CD14-positive monocyte (primary cell): ENCODE data around the gene C1QTNF1. TPM values are rescaled to one million over a fixed set of nuclear protein-coding genes. Genes with fewer than 3 reads are reported as not detected.

ENCODE experiments used
- DNase-seq, 3 donors: peaks; one replicate each; pipeline ENCODE4 v3.0.0-alpha.2; 2011 to 2022
- H2AFZ ChIP-seq: 2 replicates; pipeline ENCODE4 v1.6.0; 2012; ENCODE audit warnings: mild to moderate bottlenecking, low read depth, low read length, inconsistent platforms; ENCODE audit not compliant: insufficient read depth, poor library complexity, severe bottlenecking
- H3K27ac ChIP-seq, 2 donors: 1 replicate in 1 of 2; 2 replicates in 1 of 2; pipeline ENCODE4 v1.5.1; 2012 to 2013; ENCODE audit warnings: low read length in 2 of 2, control low read depth in 1 of 2, inconsistent platforms in 1 of 2, low read depth in 1 of 2, mild to moderate bottlenecking in 1 of 2
- H3K27me3 ChIP-seq, 2 donors: one replicate each; pipeline versions ENCODE4 v1.6.0 to v1.6.1; 2011 to 2013; ENCODE audit warnings: low read length in 2 of 2; ENCODE audit not compliant: control insufficient read depth in 2 of 2, insufficient read depth in 2 of 2
- H3K36me3 ChIP-seq, 2 donors: replicated peaks in 1 of 2; 1 replicate in 1 of 2; 2 replicates in 1 of 2; pipeline versions ENCODE4 v1.5.1 to v1.6.1; 2012 to 2013; ENCODE audit warnings: low read length in 2 of 2, control low read depth in 1 of 2, inconsistent platforms in 1 of 2, mild to moderate bottlenecking in 1 of 2; ENCODE audit not compliant: insufficient read depth in 2 of 2, control insufficient read depth in 1 of 2
- H3K4me1 ChIP-seq, 2 donors: 1 replicate in 1 of 2; 2 replicates in 1 of 2; pipeline versions ENCODE4 v1.5.1 to v1.6.1; 2012 to 2013; ENCODE audit warnings: low read length in 2 of 2, control low read depth in 1 of 2, inconsistent platforms in 1 of 2, mild to moderate bottlenecking in 1 of 2, moderate library complexity in 1 of 2; ENCODE audit not compliant: insufficient read depth in 2 of 2, control insufficient read depth in 1 of 2
- H3K4me2 ChIP-seq: replicated peaks from 2 replicates; pipeline ENCODE3; 2012; ENCODE audit warnings: low read length, moderate library complexity, mild to moderate bottlenecking; ENCODE audit not compliant: poor library complexity, severe bottlenecking; ENCODE audit errors: extremely low read depth
- H3K4me3 ChIP-seq, 3 experiments: fragments of 200-600 bp in 1 of 3; sonication (generic) in 1 of 3; replicated peaks in 1 of 3; 1 replicate in 2 of 3; 2 replicates in 1 of 3; pipeline ENCODE4 v1.5.1; 2011 to 2013; ENCODE audit warnings: low read length in 3 of 3, mild to moderate bottlenecking in 3 of 3, control low read depth in 2 of 3, low read depth in 2 of 3, inconsistent platforms in 1 of 3, moderate library complexity in 1 of 3
- H3K79me2 ChIP-seq: 2 replicates; pipeline ENCODE4 v1.6.0; 2012; ENCODE audit warnings: mild to moderate bottlenecking, control low read depth, inconsistent platforms, low read length, moderate library complexity; ENCODE audit not compliant: insufficient read depth
- H3K9ac ChIP-seq: 2 replicates; pipeline ENCODE4 v1.6.0; 2017; ENCODE audit warnings: low read length, mild to moderate bottlenecking; ENCODE audit not compliant: insufficient read depth, poor library complexity, severe bottlenecking
- H3K9me3 ChIP-seq, 2 donors: replicated peaks in 1 of 2; 1 replicate in 1 of 2; 2 replicates in 1 of 2; pipeline versions ENCODE4 v1.5.1 to v1.6.1; 2012 to 2013; ENCODE audit warnings: low read length in 2 of 2, control low read depth in 1 of 2; ENCODE audit not compliant: control insufficient read depth in 1 of 2, insufficient read depth in 1 of 2
- H4K20me1 ChIP-seq: 2 replicates; pipeline ENCODE4 v1.6.0; 2012; ENCODE audit warnings: mild to moderate bottlenecking, low read length, control low read depth, moderate library complexity; ENCODE audit not compliant: insufficient read depth
- H3K27ac Mint-ChIP-seq, 7 donors: one replicate each; pipeline ENCODE4 v1.8.0; 2020; ENCODE audit warnings: mild to moderate bottlenecking in 7 of 7, mixed read lengths in 7 of 7, moderate library complexity in 6 of 7, inconsistent platforms in 2 of 7
- H3K27me3 Mint-ChIP-seq, 3 donors: one replicate each; pipeline ENCODE4 v1.8.0; 2021 to 2022; ENCODE audit warnings: low read depth in 3 of 3, mild to moderate bottlenecking in 3 of 3, mixed read lengths in 3 of 3, moderate library complexity in 3 of 3, inconsistent platforms in 1 of 3
- H3K36me3 Mint-ChIP-seq, 2 donors: one replicate each; pipeline ENCODE4 v1.8.0; 2020; ENCODE audit warnings: mixed read lengths in 2 of 2, inconsistent platforms in 1 of 2, mild to moderate bottlenecking in 1 of 2
- H3K4me1 Mint-ChIP-seq: one replicate; pipeline ENCODE4 v1.8.0; 2020; ENCODE audit warnings: mild to moderate bottlenecking, mixed read lengths
- H3K4me3 Mint-ChIP-seq, 2 donors: one replicate each; pipeline ENCODE4 v1.8.0; 2020; ENCODE audit warnings: mild to moderate bottlenecking in 2 of 2, mixed read lengths in 2 of 2, moderate library complexity in 1 of 2
- H3K9me3 Mint-ChIP-seq, 7 donors: one replicate each; pipeline ENCODE4 v1.8.0; 2020 to 2022; ENCODE audit warnings: mixed read lengths in 7 of 7, mild to moderate bottlenecking in 6 of 7, moderate library complexity in 6 of 7, inconsistent platforms in 2 of 7
- CTCF ChIP-seq: fragments of 200-600 bp; IDR thresholded peaks from one replicate; pipeline ENCODE4 v1.8.0; 2022; ENCODE audit warnings: antibody characterized with exemption, mild to moderate bottlenecking
- WGBS: methylation state at CpG from one replicate; pipeline ENCODE4 v1.1.5; 2013; ENCODE audit warnings: missing lambda C conversion rate; ENCODE audit not compliant: insufficient coverage; 5-methylcytosine and 5-hydroxymethylcytosine counted together
- intact Hi-C, 2 donors: fragments of 100-400 bp; cut with micrococcal nuclease; formaldehyde crosslinking; loops; one replicate each; pipeline versions ENCODE4 v1.15.0 to v1.15.1; 2023
- polyA plus RNA-seq, 3 donors: library from polyadenylated mRNA; depleted of rRNA in 1 of 3; unstranded in 2 of 3; stranded (reverse) in 1 of 3; fragments of 300-500 nt in 2 of 3; fragments of >200 nt in 1 of 3; fragmentation: Illumina TruSeq in 2 of 3; gene quantifications; 1 replicate in 2 of 3; 2 replicates in 1 of 3; pipeline ENCODE4 v1.2.3, GENCODE V29; 2012 to 2021

Gene C1QTNF1
- polyA plus RNA-seq, 3 donors = not detected

- no peak overlapping the region for H3K27ac ChIP-seq
- peaks cover 84 to 100% of the 10 kb centered on the region in 2 donors for H3K36me3 ChIP-seq
- H2AFZ ChIP-seq = no peak overlapping the region
- peaks cover 93% of the 10 kb centered on the region for H4K20me1 ChIP-seq
- intact Hi-C loops = no loop called here
- Mint-ChIP-seq H3K36me3 (peaks cover 61 to 98% of the 10 kb centered on the region in 2 donors), H3K4me1 (peaks cover 1% of the 10 kb centered on the region), H3K27me3 (peaks cover 0 to 1% (median 0%) of the 10 kb centered on the region in 3 donors), H3K9me3 (peaks cover 0 to 2% (median 0%) of the 10 kb centered on the region in 7 donors), H3K4me3 (no peak overlapping the region), H3K27ac (peak overlapping the region in 4 of 7 donors; percentile 10 to 89 (median 71))
- no peaks in the 10 kb centered on the region for H3K27me3 ChIP-seq
- no peak overlapping the region for H3K4me3 ChIP-seq
- no peak overlapping the region for H3K4me2 ChIP-seq
- no peak for DNase-seq
- TF ChIP-seq CTCF = no peak
- H3K4me1 ChIP-seq = no peaks in the 10 kb centered on the region
- no peaks in the 10 kb centered on the region for H3K9me3 ChIP-seq
- 85% methylated on average over 16 of the region's 18 CpGs for WGBS
- peaks cover 51% of the 10 kb centered on the region for H3K79me2 ChIP-seq
- H3K9ac ChIP-seq = no peak overlapping the region
Observed at GRCh38 chr17:78995761-78996451, 28.1 kb upstream of the C1QTNF1 start.

GRCh38 chr17:78996781-78997201 lies 27.2 kb upstream of the C1QTNF1 start:
- Mint-ChIP-seq H3K36me3 (peaks cover 56 to 98% of the 10 kb centered on the region in 2 donors), H3K9me3 (peaks cover 0 to 2% (median 0%) of the 10 kb centered on the region in 7 donors), H3K4me1 (peaks cover 1% of the 10 kb centered on the region), H3K4me3 (no peak overlapping the region), H3K27ac (peak overlapping the region in 1 of 7 donors; percentile 20), H3K27me3 (peaks cover 0 to 2% (median 1%) of the 10 kb centered on the region in 3 donors)
- intact Hi-C loops = no loop called here
- Histone ChIP-seq H3K27ac (no peak overlapping the region), H3K4me3 (no peak overlapping the region), H3K27me3 (no peaks in the 10 kb centered on the region), H3K36me3 (peaks cover 75 to 100% of the 10 kb centered on the region in 2 donors), H3K4me1 (no peaks in the 10 kb centered on the region), H3K4me2 (no peak overlapping the region), H3K9me3 (no peaks in the 10 kb centered on the region), H4K20me1 (peaks cover 98% of the 10 kb centered on the region), H3K79me2 (peaks cover 60% of the 10 kb centered on the region), H2AFZ (no peak overlapping the region), H3K9ac (no peak overlapping the region)
- TF ChIP-seq CTCF = no peak
- DNase-seq = no peak
- WGBS = over 99% methylated on average over 14 of the region's 16 CpGs
